ENCODE measurements around the gene LCE3E. TPM values are rescaled to one million over a fixed set of nuclear protein-coding genes. Genes with fewer than 3 reads are reported as not detected.

Gene LCE3E
- total and polyA plus RNA-seq, 2 donors (not counting 3 experiments of a cell fraction or from before 2014, with no cell fraction given): not detected

DNA sequence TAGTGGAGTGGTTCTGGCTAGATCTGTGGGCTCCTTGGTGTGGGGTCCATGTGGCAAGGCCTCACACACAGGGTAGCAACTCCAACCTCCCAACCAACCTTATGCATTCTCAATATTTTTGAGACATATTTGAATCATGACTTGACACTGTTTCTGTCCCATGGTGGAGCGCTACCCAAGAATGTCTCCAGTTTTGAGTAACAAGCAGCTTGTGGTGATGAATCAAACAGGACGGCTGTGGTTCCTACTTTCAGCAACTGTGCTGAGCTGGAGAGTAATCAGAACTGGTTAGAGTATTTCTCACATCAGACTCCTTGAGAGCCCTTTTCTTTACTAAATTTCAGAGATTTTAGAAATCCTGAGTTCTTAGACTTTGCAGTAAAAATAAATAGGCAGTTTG lies 10.6 kb upstream of the LCE3E start:
- H3K9ac ChIP-seq (replicated peaks; ENCODE audit: extremely low read depth, insufficient read depth, low read length): no peak overlapping the region
- no TSS peak for BruUV-seq (replicated peaks)
- no peaks in the 10 kb centered on the region for H3K9me1 ChIP-seq (replicated peaks; ENCODE audit: control insufficient read depth, extremely low read depth, insufficient read depth, low read length)
- no peak overlapping the region for H3K4me3 ChIP-seq (replicated peaks in 1 of 3; ENCODE audit: insufficient read depth in 1 of 3, low read depth in 1 of 3, low read length in 3 of 3)
- no peak for FAIRE-seq
- ChIA-PET CTCF (no interaction called here), POLR2A (no interaction called here)
- no peaks in the 10 kb centered on the region for H3K79me2 ChIP-seq (ENCODE audit: control insufficient read depth, insufficient read depth, low read length)
- H4K20me1 ChIP-seq (replicated peaks; ENCODE audit: control insufficient read depth, extremely low read depth, insufficient read depth, low read length): no peaks in the 10 kb centered on the region
- peaks cover 2% of the 10 kb centered on the region for H3K9me3 ChIP-seq (replicated peaks; ENCODE audit: control insufficient read depth, insufficient read depth, low read length)
- dilution Hi-C loops (cut with MboI; ENCODE audit: extremely low pct_ligation_motif_present, low sequenced_read_pairs) (no loop called here), intact Hi-C loops (cut with micrococcal nuclease) (no loop called here)
- H3K36me3 ChIP-seq (ENCODE audit: control insufficient read depth in 2 of 2, extremely low read depth in 1 of 2, insufficient read depth in 2 of 2, low read length in 2 of 2): no peaks in the 10 kb centered on the region
- no peak overlapping the region for H3K4me2 ChIP-seq (ENCODE audit: insufficient read depth, low read length)
- no peak overlapping the region for H3K27ac ChIP-seq (ENCODE audit: insufficient read depth, low read depth, low read length)
- no peak overlapping the region for H2AFZ ChIP-seq (ENCODE audit: low read depth, low read length)
- H3K4me1 ChIP-seq (ENCODE audit: control insufficient read depth, extremely low read depth, insufficient read depth, low read length): no peaks in the 10 kb centered on the region
- H3K27me3 ChIP-seq (ENCODE audit: control insufficient read depth in 2 of 2, insufficient read depth in 2 of 2, low read length in 2 of 2): no peaks in the 10 kb centered on the region
- DNase-seq (ENCODE audit: low read depth, low spot score): no peak
- TF ChIP-seq, protein P1, sequence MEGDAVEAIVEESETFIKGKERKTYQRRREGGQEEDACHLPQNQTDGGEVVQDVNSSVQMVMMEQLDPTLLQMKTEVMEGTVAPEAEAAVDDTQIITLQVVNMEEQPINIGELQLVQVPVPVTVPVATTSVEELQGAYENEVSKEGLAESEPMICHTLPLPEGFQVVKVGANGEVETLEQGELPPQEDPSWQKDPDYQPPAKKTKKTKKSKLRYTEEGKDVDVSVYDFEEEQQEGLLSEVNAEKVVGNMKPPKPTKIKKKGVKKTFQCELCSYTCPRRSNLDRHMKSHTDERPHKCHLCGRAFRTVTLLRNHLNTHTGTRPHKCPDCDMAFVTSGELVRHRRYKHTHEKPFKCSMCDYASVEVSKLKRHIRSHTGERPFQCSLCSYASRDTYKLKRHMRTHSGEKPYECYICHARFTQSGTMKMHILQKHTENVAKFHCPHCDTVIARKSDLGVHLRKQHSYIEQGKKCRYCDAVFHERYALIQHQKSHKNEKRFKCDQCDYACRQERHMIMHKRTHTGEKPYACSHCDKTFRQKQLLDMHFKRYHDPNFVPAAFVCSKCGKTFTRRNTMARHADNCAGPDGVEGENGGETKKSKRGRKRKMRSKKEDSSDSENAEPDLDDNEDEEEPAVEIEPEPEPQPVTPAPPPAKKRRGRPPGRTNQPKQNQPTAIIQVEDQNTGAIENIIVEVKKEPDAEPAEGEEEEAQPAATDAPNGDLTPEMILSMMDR (IDR thresholded peaks at IDR 0.05; ENCODE audit: extremely low read depth in 1 of 2, insufficient read depth in 1 of 2, low read depth in 1 of 2, low read length in 2 of 2): no peak
- TF ChIP-seq GATA2 (IDR thresholded peaks at IDR 0.05; ENCODE audit: insufficient read depth, insufficient read length, low read depth, low read length): no peak
- TF ChIP-seq POLR2AphosphoS5 (IDR thresholded peaks at IDR 0.05; ENCODE audit: insufficient read depth, low read depth, low read length): no peak
- TF ChIP-seq MYC (IDR thresholded peaks at IDR 0.05; ENCODE audit: low read depth, low read length): no peak
- no peak for TF ChIP-seq POLR2A (IDR thresholded peaks at IDR 0.05; ENCODE audit: low read depth, low read length)
- no peak for TF ChIP-seq JUN (IDR thresholded peaks at IDR 0.05; ENCODE audit: borderline replicate concordance, insufficient read depth, insufficient read length, low read depth)
- TF ChIP-seq, protein P2, sequence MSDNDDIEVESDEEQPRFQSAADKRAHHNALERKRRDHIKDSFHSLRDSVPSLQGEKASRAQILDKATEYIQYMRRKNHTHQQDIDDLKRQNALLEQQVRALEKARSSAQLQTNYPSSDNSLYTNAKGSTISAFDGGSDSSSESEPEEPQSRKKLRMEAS (IDR thresholded peaks at IDR 0.05; ENCODE audit: insufficient read depth, insufficient read length): no peak
- TF ChIP-seq EZH2 (IDR thresholded peaks at IDR 0.05; ENCODE audit: borderline replicate concordance, low read depth, low read length, severe bottlenecking): no peak
- no peak for TF ChIP-seq FOS (IDR thresholded peaks at IDR 0.05; ENCODE audit: borderline replicate concordance, insufficient read depth, low read length)

All from endothelial cell of umbilical vein (primary cell).